HepG2 (cell line): ENCODE data around the gene LYSMD2.

Source experiments
- FOXK2 ChIP-seq: fragments of 450-650 bp; IDR thresholded peaks from 2 replicates; pipeline ENCODE4 v1.6.1; 2016
- SMC3 ChIP-seq: IDR thresholded peaks from 2 replicates; pipeline ENCODE4 v1.6.1; 2011; ENCODE audit warnings: low read length, improper control_type of control experiment
- TAF15 ChIP-seq: fragments of 200-400 bp; formaldehyde crosslinking; IDR thresholded peaks from one replicate; pipeline ENCODE4 v1.6.1; 2018; ENCODE audit warnings: mild to moderate bottlenecking, low read depth, low read length; ENCODE audit not compliant: poor library complexity, severe bottlenecking
- TCF12 ChIP-seq, 2 experiments: fragments of 450-650 bp in 1 of 2; sonication (generic) in 1 of 2; formaldehyde crosslinking in 1 of 2; IDR thresholded peaks; 2 replicates each; pipeline versions ENCODE4 v1.6.1 to v1.8.0; 2017 to 2022; ENCODE audit warnings: antibody characterized with exemption in 1 of 2, mild to moderate bottlenecking in 1 of 2, missing genetic modification reagents in 1 of 2, moderate library complexity in 1 of 2
- ZFP90 ChIP-seq: sonication (generic); formaldehyde crosslinking; IDR thresholded peaks from 2 replicates; pipeline ENCODE4 v1.8.0; 2022; ENCODE audit warnings: missing genetic modification reagents, mild to moderate bottlenecking, inconsistent platforms, borderline replicate concordance
- ZNF256 ChIP-seq: sonication (generic); formaldehyde crosslinking; conservative IDR thresholded peaks from 2 replicates; pipeline ENCODE4 v1.4.0; 2020; ENCODE audit warnings: missing genetic modification reagents
- TF ChIP-seq, protein P1 (sequence below): sonication (generic); formaldehyde crosslinking; IDR thresholded peaks from 2 replicates; pipeline ENCODE4 v1.5.0; 2020; ENCODE audit warnings: mild to moderate bottlenecking, missing genetic modification reagents, moderate library complexity

DNA sequence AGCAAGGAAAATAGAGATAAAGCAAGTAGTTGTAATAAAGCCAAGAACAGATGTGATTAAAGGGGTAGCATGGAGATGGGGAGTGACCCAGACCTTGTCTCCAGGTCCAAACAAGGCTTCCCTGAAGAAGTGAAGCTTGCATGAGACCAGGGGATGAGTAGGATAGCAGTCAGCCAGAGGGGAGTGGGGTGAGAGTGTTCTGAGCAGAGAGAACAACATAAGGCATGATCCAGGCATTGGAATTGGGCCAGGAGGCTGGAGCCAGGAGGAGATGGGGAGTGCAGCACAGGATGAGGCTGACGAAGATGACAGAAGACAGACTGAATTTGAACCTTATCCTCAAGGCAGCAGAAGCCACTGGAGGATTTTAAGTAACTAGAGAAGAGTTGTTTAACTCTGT, 21.2 kb upstream of the LYSMD2 start:
- TF ChIP-seq FOXK2 (no peak), TCF12 (IDR thresholded peaks at IDR 0.05) (no peak), TCF12 (CRISPR knock-in tag; IDR thresholded peaks at IDR 0.05) (no peak), ZFP90 (CRISPR knock-in tag) (no peak), SMC3 (no peak), ZNF256 (CRISPR knock-in tag) (no peak), TAF15 (no peak)
- TF ChIP-seq, protein P1, sequence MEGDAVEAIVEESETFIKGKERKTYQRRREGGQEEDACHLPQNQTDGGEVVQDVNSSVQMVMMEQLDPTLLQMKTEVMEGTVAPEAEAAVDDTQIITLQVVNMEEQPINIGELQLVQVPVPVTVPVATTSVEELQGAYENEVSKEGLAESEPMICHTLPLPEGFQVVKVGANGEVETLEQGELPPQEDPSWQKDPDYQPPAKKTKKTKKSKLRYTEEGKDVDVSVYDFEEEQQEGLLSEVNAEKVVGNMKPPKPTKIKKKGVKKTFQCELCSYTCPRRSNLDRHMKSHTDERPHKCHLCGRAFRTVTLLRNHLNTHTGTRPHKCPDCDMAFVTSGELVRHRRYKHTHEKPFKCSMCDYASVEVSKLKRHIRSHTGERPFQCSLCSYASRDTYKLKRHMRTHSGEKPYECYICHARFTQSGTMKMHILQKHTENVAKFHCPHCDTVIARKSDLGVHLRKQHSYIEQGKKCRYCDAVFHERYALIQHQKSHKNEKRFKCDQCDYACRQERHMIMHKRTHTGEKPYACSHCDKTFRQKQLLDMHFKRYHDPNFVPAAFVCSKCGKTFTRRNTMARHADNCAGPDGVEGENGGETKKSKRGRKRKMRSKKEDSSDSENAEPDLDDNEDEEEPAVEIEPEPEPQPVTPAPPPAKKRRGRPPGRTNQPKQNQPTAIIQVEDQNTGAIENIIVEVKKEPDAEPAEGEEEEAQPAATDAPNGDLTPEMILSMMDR (CRISPR knock-in tag): no peak
